Hepatocyte (in vitro differentiated cells): Measurements from ENCODE around the gene MYL2. TPM values are rescaled to one million over a fixed set of nuclear protein-coding genes. Genes with fewer than 3 reads are reported as not detected.

ENCODE experiments used
- DNase-seq: peaks from one replicate; pipeline ENCODE4 v3.0.0-alpha.2; 2016; ENCODE audit warnings: low spot score
- H2AFZ ChIP-seq: fragments of 200-600 bp; sonication (generic); 2 replicates; pipeline ENCODE4 v1.6.0; 2016; ENCODE audit warnings: antibody characterized with exemption, mild to moderate bottlenecking
- H3K27ac ChIP-seq: fragments of 200-600 bp; sonication (generic); 2 replicates; pipeline ENCODE4 v1.5.1; 2016; ENCODE audit warnings: mild to moderate bottlenecking
- H3K27me3 ChIP-seq: fragments of 200-600 bp; sonication (generic); 2 replicates; pipeline ENCODE4 v1.6.1; 2016
- H3K36me3 ChIP-seq: fragments of 200-600 bp; sonication (generic); replicated peaks from 2 replicates; pipeline ENCODE4 v1.5.1; 2016; ENCODE audit warnings: low read depth; ENCODE audit not compliant: insufficient read depth
- H3K4me1 ChIP-seq: fragments of 200-600 bp; sonication (generic); 2 replicates; pipeline ENCODE4 v1.5.1; 2016; ENCODE audit warnings: mild to moderate bottlenecking, moderate library complexity; ENCODE audit not compliant: insufficient read depth
- H3K4me2 ChIP-seq: fragments of 200-600 bp; sonication (generic); 2 replicates; pipeline ENCODE4 v1.6.0; 2016
- H3K4me3 ChIP-seq: fragments of 200-600 bp; sonication (generic); 2 replicates; pipeline ENCODE4 v1.5.1; 2016; ENCODE audit warnings: mild to moderate bottlenecking
- H3K79me2 ChIP-seq: fragments of 200-600 bp; sonication (generic); 2 replicates; pipeline ENCODE4 v1.6.0; 2017; ENCODE audit warnings: mild to moderate bottlenecking
- H3K9me2 ChIP-seq: fragments of 200-600 bp; sonication (generic); replicated peaks from 2 replicates; pipeline ENCODE4 v1.6.0; 2017; ENCODE audit warnings: mild to moderate bottlenecking; ENCODE audit not compliant: insufficient read depth
- H3K9me3 ChIP-seq: fragments of 200-600 bp; sonication (generic); 2 replicates; pipeline ENCODE4 v1.5.1; 2016; ENCODE audit warnings: low read depth, mild to moderate bottlenecking
- H4K20me1 ChIP-seq: fragments of 200-600 bp; sonication (generic); 2 replicates; pipeline ENCODE4 v1.6.0; 2016; ENCODE audit warnings: mild to moderate bottlenecking; ENCODE audit not compliant: insufficient read depth, poor library complexity, severe bottlenecking
- CTCF ChIP-seq: fragments of 200-600 bp; sonication (generic); IDR thresholded peaks from 2 replicates; pipeline ENCODE4 v1.5.1; 2016; ENCODE audit warnings: antibody characterized with exemption, mild to moderate bottlenecking; ENCODE audit not compliant: poor library complexity
- EZH2 ChIP-seq: fragments of 200-600 bp; sonication (generic); IDR thresholded peaks from 2 replicates; pipeline ENCODE4 v1.6.1; 2016; ENCODE audit warnings: antibody characterized with exemption, mild to moderate bottlenecking, borderline replicate concordance
- EZH2phosphoT487 ChIP-seq: fragments of 200-600 bp; sonication (generic); IDR thresholded peaks from one replicate; pipeline ENCODE4 v1.6.1; 2018; ENCODE audit warnings: antibody characterized with exemption, mild to moderate bottlenecking, low read depth, moderate library complexity; ENCODE audit not compliant: unreplicated experiment, severe bottlenecking
- WGBS: methylation state at CpG from one replicate; pipeline ENCODE4 v1.1.6; 2016; ENCODE audit warnings: low lambda C conversion rate; ENCODE audit errors: missing lambda C conversion rate; 5-methylcytosine and 5-hydroxymethylcytosine counted together
- polyA plus RNA-seq: library from polyadenylated mRNA; unstranded; fragments of >200 nt; fragmentation: Nextera tagmentation; extraction: Ambion mirVana; gene quantifications from 2 replicates; pipeline ENCODE4 v1.2.1, GENCODE V29; 2016
- total RNA-seq: library from RNA; depleted of rRNA; stranded (reverse); fragments of >200 nt; gene quantifications from 2 replicates; pipeline ENCODE4 v1.2.3, GENCODE V29; 2014

MYL2 gene
- total and polyA plus RNA-seq, 2 experiments from 2014 or later: not detected

DNA sequence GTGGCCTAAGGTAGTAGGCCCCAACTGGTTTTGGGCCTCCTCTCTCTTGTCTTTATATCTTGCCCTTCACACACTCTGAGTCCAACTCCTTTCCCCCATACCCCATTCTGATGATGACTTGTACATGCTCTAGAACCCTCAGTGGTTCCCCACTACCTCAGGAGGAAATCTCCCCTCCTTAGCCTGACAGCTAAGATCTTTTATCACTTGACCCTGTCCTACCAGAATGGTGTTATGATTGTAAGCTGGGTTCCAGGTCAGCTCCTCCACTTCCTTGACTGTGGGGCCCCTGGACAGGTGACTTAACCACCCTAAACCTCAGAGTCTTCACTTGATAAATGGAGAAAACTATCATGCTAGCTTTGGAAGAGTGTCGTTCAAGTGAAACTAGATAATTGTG is 9.4 kb upstream of the MYL2 start:
- no peaks in the 10 kb centered on the region for H3K79me2 ChIP-seq
- no peaks in the 10 kb centered on the region for H3K9me2 ChIP-seq
- H3K4me1 ChIP-seq: no peaks in the 10 kb centered on the region
- no peaks in the 10 kb centered on the region for H3K27me3 ChIP-seq
- H4K20me1 ChIP-seq: no peaks in the 10 kb centered on the region
- DNase-seq: no peak
- TF ChIP-seq EZH2 (no peak), EZH2phosphoT487 (no peak), CTCF (no peak)
- no peaks in the 10 kb centered on the region for H3K36me3 ChIP-seq
- H3K27ac ChIP-seq: no peak overlapping the region
- no peak overlapping the region for H2AFZ ChIP-seq
- H3K4me3 ChIP-seq: no peak overlapping the region
- H3K4me2 ChIP-seq: no peak overlapping the region
- H3K9me3 ChIP-seq: no peaks in the 10 kb centered on the region
- WGBS: 96% methylated on average over 1 of the region's 1 CpG

GRCh38 chr12:110928700-110929099 is 8.3 kb upstream of the MYL2 start:
- TF ChIP-seq CTCF: no peak
- TF ChIP-seq EZH2phosphoT487: no peak
- Histone ChIP-seq H3K4me3 (no peak overlapping the region), H3K9me3 (no peaks in the 10 kb centered on the region), H3K4me2 (no peak overlapping the region), H3K27ac (no peak overlapping the region), H4K20me1 (no peaks in the 10 kb centered on the region), H3K4me1 (no peaks in the 10 kb centered on the region), H3K79me2 (no peaks in the 10 kb centered on the region), H3K9me2 (no peaks in the 10 kb centered on the region), H3K27me3 (no peaks in the 10 kb centered on the region), H3K36me3 (no peaks in the 10 kb centered on the region), H2AFZ (no peak overlapping the region)
- WGBS: 63% methylated on average over 7 of the region's 7 CpGs
- DNase-seq: no peak

DNA sequence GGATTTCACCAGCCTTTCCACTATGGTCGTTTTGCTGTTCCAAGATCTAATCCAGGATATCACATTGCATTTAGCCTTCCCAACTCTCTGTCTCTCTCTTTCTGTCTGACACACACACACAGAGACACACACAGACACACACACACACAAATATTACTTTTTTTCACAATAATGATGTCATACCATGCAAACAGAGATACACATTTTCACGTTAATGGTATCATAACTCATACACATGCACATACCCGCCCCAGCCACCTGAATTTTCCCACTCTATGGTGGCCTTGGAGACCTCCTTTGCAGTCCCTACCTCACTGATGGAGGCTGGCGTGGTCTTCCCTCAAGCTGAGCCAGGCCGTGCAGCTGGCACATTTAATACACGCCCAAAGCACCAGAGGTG is 7.2 kb upstream of the MYL2 start:
- no peaks in the 10 kb centered on the region for H3K27me3 ChIP-seq
- H3K9me3 ChIP-seq: no peaks in the 10 kb centered on the region
- no peak overlapping the region for H3K4me3 ChIP-seq
- H3K9me2 ChIP-seq: no peaks in the 10 kb centered on the region
- no peak overlapping the region for H3K27ac ChIP-seq
- no peak for DNase-seq
- H3K36me3 ChIP-seq: no peaks in the 10 kb centered on the region
- no peak overlapping the region for H2AFZ ChIP-seq
- no peak for TF ChIP-seq EZH2phosphoT487
- TF ChIP-seq CTCF: no peak
- no peak for TF ChIP-seq EZH2
- H3K4me2 ChIP-seq: no peak overlapping the region
- no peaks in the 10 kb centered on the region for H4K20me1 ChIP-seq
- no peaks in the 10 kb centered on the region for H3K4me1 ChIP-seq
- H3K79me2 ChIP-seq: no peaks in the 10 kb centered on the region
- WGBS: 80% methylated on average over 6 of the region's 6 CpGs

GRCh38 chr12:110923692-110924334 is 3.4 kb upstream of the MYL2 start:
- no peaks in the 10 kb centered on the region for H3K27me3 ChIP-seq
- H3K4me3 ChIP-seq: no peak overlapping the region
- no peak overlapping the region for H2AFZ ChIP-seq
- no peaks in the 10 kb centered on the region for H3K4me1 ChIP-seq
- H3K27ac ChIP-seq: no peak overlapping the region
- DNase-seq: no peak
- TF ChIP-seq CTCF (no peak), EZH2 (no peak), EZH2phosphoT487 (no peak)
- WGBS: 91% methylated on average over 9 of the region's 9 CpGs
- H3K36me3 ChIP-seq: no peaks in the 10 kb centered on the region
- H3K9me2 ChIP-seq: no peaks in the 10 kb centered on the region
- H3K4me2 ChIP-seq: no peak overlapping the region
- no peaks in the 10 kb centered on the region for H3K79me2 ChIP-seq
- no peaks in the 10 kb centered on the region for H4K20me1 ChIP-seq
- H3K9me3 ChIP-seq: no peaks in the 10 kb centered on the region
